D721Med (cell line): ENCODE measurements around the gene CRYGB.

ENCODE experiments used
- DNase-seq: peaks from one replicate; pipeline ENCODE4 v3.0.0; 2011; ENCODE audit warnings: low spot score; ENCODE audit not compliant: insufficient read length
- FAIRE-seq: peaks from 2 replicates; lab custom pipeline; 2011; peaks lifted over from hg19 to GRCh38; lab: Jason Lieb, UNC
- CTCF ChIP-seq: IDR thresholded peaks from 2 replicates; pipeline ENCODE4 v1.5.1; 2012; ENCODE audit warnings: mild to moderate bottlenecking, control low read depth; ENCODE audit not compliant: insufficient read depth; ENCODE audit errors: missing control alignments

The CRYGB gene

DNA sequence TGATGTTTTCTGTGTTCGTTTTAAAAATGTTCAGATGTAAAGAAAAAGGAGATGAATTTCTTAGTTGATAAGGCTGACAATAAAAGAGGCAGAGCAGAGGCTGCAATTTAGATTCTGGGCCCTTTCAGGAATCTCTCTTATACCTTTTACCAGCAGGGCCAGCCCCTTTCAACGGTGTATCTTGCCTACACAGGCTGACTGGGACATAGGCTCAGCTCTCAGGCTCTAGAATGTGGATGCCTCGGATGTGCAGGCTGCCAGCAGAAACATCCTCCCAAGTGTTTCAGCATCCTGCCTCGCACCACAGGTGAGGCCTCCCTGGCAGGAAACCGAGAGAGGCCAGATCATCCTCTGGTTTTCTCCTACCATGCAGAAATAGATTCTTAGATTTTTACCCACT, 40.5 kb upstream of the CRYGB start:
- no peak for FAIRE-seq
- no peak for TF ChIP-seq CTCF
- DNase-seq, result no peak

GRCh38 chr2:208183972-208184705, 38.2 kb upstream of the CRYGB start:
- TF ChIP-seq CTCF, result no peak
- FAIRE-seq (no peak), DNase-seq (no peak)

- FAIRE-seq, result no peak
- no peak for DNase-seq
- no peak for TF ChIP-seq CTCF
Measured at GRCh38 chr2:208183526-208183925, 37.6 kb upstream of the CRYGB start.

- TF ChIP-seq CTCF, result no peak
- FAIRE-seq (no peak), DNase-seq (no peak)
Measured at GRCh38 chr2:208182835-208183234, 36.9 kb upstream of the CRYGB start.

GRCh38 chr2:208179028-208179609, 33.2 kb upstream of the CRYGB start:
- DNase-seq (no peak), FAIRE-seq (no peak)
- TF ChIP-seq CTCF, result no peak

- no peak for TF ChIP-seq CTCF
- DNase-seq, result no peak
- no peak for FAIRE-seq
Measured at GRCh38 chr2:208175840-208176153, 29.8 kb upstream of the CRYGB start.
